GM19397 (cell line): ENCODE measurements around the gene TMEM250.

Source experiments
- ATAC-seq: cut with Tn5 transposase; IDR thresholded peaks from one replicate; pipeline ENCODE4 v1.9.1; 2021; ENCODE audit warnings: mild to moderate bottlenecking, moderate library complexity; ENCODE audit not compliant: unreplicated experiment

TMEM250 gene

GRCh38 chr9:136133191-136133958 lies 14.7 kb upstream of the TMEM250 start:
- ATAC-seq = no peak

- no peak for ATAC-seq
These were observed 13.9 kb upstream of the TMEM250 start for GRCh38 chr9:136132512-136133050.

GRCh38 chr9:136131629-136132511 lies 13.2 kb upstream of the TMEM250 start:
- ATAC-seq = no peak

- no peak for ATAC-seq
These were observed 10.5 kb upstream of the TMEM250 start for GRCh38 chr9:136129176-136129575.

GRCh38 chr9:136128436-136128835 lies 9.8 kb upstream of the TMEM250 start:
- ATAC-seq = no peak

- no peak for ATAC-seq
These were observed 8.6 kb upstream of the TMEM250 start for GRCh38 chr9:136127313-136127712.

- ATAC-seq = no peak
These were observed 6.5 kb upstream of the TMEM250 start for GRCh38 chr9:136124976-136125692.

GRCh38 chr9:136122425-136123383 lies 4.0 kb upstream of the TMEM250 start:
- no peak for ATAC-seq

- no peak for ATAC-seq
These were observed 3.1 kb upstream of the TMEM250 start for GRCh38 chr9:136121801-136122200.

GRCh38 chr9:136120438-136120844 lies 1.8 kb upstream of the TMEM250 start:
- no peak for ATAC-seq

GRCh38 chr9:136119883-136120393 lies 1.3 kb upstream of the TMEM250 start:
- no peak for ATAC-seq

GRCh38 chr9:136119061-136119882 lies 597 bp upstream of the TMEM250 start:
- ATAC-seq = no peak

GRCh38 chr9:136117916-136118319 lies 757 bp downstream of the TMEM250 start:
- ATAC-seq = peak; percentile 6

- ATAC-seq = no peak
These were observed 1.3 kb downstream of the TMEM250 start for GRCh38 chr9:136117291-136117915.

- ATAC-seq = no peak
These were observed 2.1 kb downstream of the TMEM250 start for GRCh38 chr9:136116360-136117098.

- no peak for ATAC-seq
These were observed 2.9 kb downstream of the TMEM250 start for GRCh38 chr9:136115641-136116359.

GRCh38 chr9:136115206-136115605 lies 3.5 kb downstream of the TMEM250 start:
- no peak for ATAC-seq
